ACHN (cell line): ENCODE data around the gene ACTR5.
A peak's percentile ranks its signal among the peaks of the same experiment; 100 is the strongest.

Source experiments
- DNase-seq: peaks from one replicate; pipeline ENCODE4 v3.0.0-alpha.2; 2015
- in situ Hi-C: cut with HindIII; loops from 2 replicates; pipeline ENCODE4 v1.10.0; 2017; ENCODE audit warnings: low sequenced_read_pairs, low pct_ligation_motif_present, low pct_unique_long_range_greater_than_20kb

The ACTR5 gene

GRCh38 chr20:38727607-38728190 lies 20.6 kb upstream of the ACTR5 start:
- no peak for DNase-seq
- in situ Hi-C loops, result no loop called here

- DNase-seq, result no peak
- in situ Hi-C loops, result no loop called here
Observed at GRCh38 chr20:38728191-38728781, 20.0 kb upstream of the ACTR5 start.

GRCh38 chr20:38728911-38729642 lies 19.2 kb upstream of the ACTR5 start:
- in situ Hi-C loops, result no loop called here
- no peak for DNase-seq

GRCh38 chr20:38729767-38730166 lies 18.5 kb upstream of the ACTR5 start:
- DNase-seq, result no peak

GRCh38 chr20:38730167-38730988 lies 17.9 kb upstream of the ACTR5 start:
- DNase-seq, result no peak
- in situ Hi-C loops, result no loop called here

More at GRCh38 chr20:38729767-38730166, 18.5 kb upstream of the ACTR5 start:
- in situ Hi-C loops, result no loop called here

- DNase-seq, result peak; percentile 54
- in situ Hi-C loops, result no loop called here
Observed at GRCh38 chr20:38730989-38731737, 17.1 kb upstream of the ACTR5 start.

GRCh38 chr20:38731738-38732113 lies 16.5 kb upstream of the ACTR5 start:
- in situ Hi-C loops, result no loop called here
- DNase-seq, result no peak

- no peak for DNase-seq
- in situ Hi-C loops, result no loop called here
Observed at GRCh38 chr20:38732981-38733380, 15.3 kb upstream of the ACTR5 start.

GRCh38 chr20:38735172-38735571 lies 13.1 kb upstream of the ACTR5 start:
- in situ Hi-C loops, result no loop called here
- DNase-seq, result no peak

GRCh38 chr20:38737887-38738286 lies 10.4 kb upstream of the ACTR5 start:
- in situ Hi-C loops, result no loop called here
- no peak for DNase-seq

GRCh38 chr20:38745757-38746156 lies 2.5 kb upstream of the ACTR5 start:
- in situ Hi-C loops, result no loop called here
- no peak for DNase-seq

GRCh38 chr20:38747495-38748096 lies 664 bp upstream of the ACTR5 start:
- no peak for DNase-seq
- in situ Hi-C loops, result no loop called here

- DNase-seq, result peak; percentile 22
- in situ Hi-C loops, result no loop called here
Observed at GRCh38 chr20:38748861-38749149, 545 bp downstream of the ACTR5 start.

GRCh38 chr20:38751360-38751976 lies 3.2 kb downstream of the ACTR5 start:
- peak; percentile 35 for DNase-seq
- in situ Hi-C loops, result no loop called here

GRCh38 chr20:38752029-38752428 lies 3.8 kb downstream of the ACTR5 start:
- in situ Hi-C loops, result no loop called here

GRCh38 chr20:38754924-38755323 lies 6.7 kb downstream of the ACTR5 start:
- in situ Hi-C loops, result no loop called here
- DNase-seq, result no peak

More at GRCh38 chr20:38752029-38752428, 3.8 kb downstream of the ACTR5 start:
- DNase-seq, result no peak

- DNase-seq, result no peak
- in situ Hi-C loops, result no loop called here
Observed at GRCh38 chr20:38755324-38755910, 7.2 kb downstream of the ACTR5 start.
